Hematopoietic multipotent progenitor cell treated with erythropoietin and hydrocortisone succinate and interleukin-3 and kit ligand, for 6 days (in vitro differentiated cells): Measurements from ENCODE around the gene NEURL3.
"Not testable (repeated sequence)": the region's sequence is repeated elsewhere in the genome, so short reads cannot be mapped to it uniquely, and the experiment has no call there.

ENCODE experiments used
- DNase-seq: peaks from one replicate; pipeline ENCODE4 v3.0.0-alpha.2; 2015

The NEURL3 gene

GRCh38 chr2:96505231-96505889 is at the start of gene NEURL3:
Gene NEURL3 (minus strand): TSS chr2:96505357. CDS start chr2:96505286, 71 bp downstream.
- no peak for DNase-seq

GRCh38 chr2:96554293-96555145 is 49.4 kb upstream of the NEURL3 start:
- peak; percentile 73 for DNase-seq

GRCh38 chr2:96553957-96554292 is 48.8 kb upstream of the NEURL3 start:
- DNase-seq: not testable (repeated sequence)

- no peak for DNase-seq
These were observed 48.2 kb upstream of the NEURL3 start for GRCh38 chr2:96553176-96553956.

GRCh38 chr2:96552315-96553175 is 47.4 kb upstream of the NEURL3 start:
- no peak for DNase-seq

- no peak for DNase-seq
These were observed 46.6 kb upstream of the NEURL3 start for GRCh38 chr2:96551605-96552314.

- no peak for DNase-seq
These were observed 45.8 kb upstream of the NEURL3 start for GRCh38 chr2:96550787-96551604.

GRCh38 chr2:96549967-96550786 is 45.0 kb upstream of the NEURL3 start:
- DNase-seq: no peak

GRCh38 chr2:96549466-96549785 is 44.3 kb upstream of the NEURL3 start:
- no peak for DNase-seq

- no peak for DNase-seq
These were observed 43.7 kb upstream of the NEURL3 start for GRCh38 chr2:96548558-96549465.

GRCh38 chr2:96547731-96548171 is 42.6 kb upstream of the NEURL3 start:
- DNase-seq: no peak

GRCh38 chr2:96547203-96547641 is 42.1 kb upstream of the NEURL3 start:
- DNase-seq: no peak

- DNase-seq: no peak
These were observed 41.6 kb upstream of the NEURL3 start for GRCh38 chr2:96546797-96547196.

- DNase-seq: no peak
These were observed 41.2 kb upstream of the NEURL3 start for GRCh38 chr2:96546321-96546720.

GRCh38 chr2:96542357-96542977 is 37.3 kb upstream of the NEURL3 start:
- DNase-seq: no peak

GRCh38 chr2:96541398-96542152 is 36.4 kb upstream of the NEURL3 start:
- no peak for DNase-seq

- no peak for DNase-seq
These were observed 35.0 kb upstream of the NEURL3 start for GRCh38 chr2:96540136-96540535.
